Endothelial cell of umbilical vein (primary cell): ENCODE measurements around the gene ANKLE2. TPM values are rescaled to one million over a fixed set of nuclear protein-coding genes. Genes with fewer than 3 reads are reported as not detected.

Experiments
- BruUV-seq: library from RNA; stranded (reverse); fragments of 400-500 nt; replicated peaks from 2 replicates; lab custom pipeline; 2021; lab: Mats Ljungman, UMichigan
- CTCF ChIA-PET: fragments of 300-600, 350-600 bp; sonication (Branson Sonifier 250); formaldehyde crosslinking; loops from one replicate; lab custom pipeline; 2021; ENCODE audit warnings: antibody characterized with exemption, inconsistent platforms; lab: Charles Lee
- POLR2A ChIA-PET: fragments of 300-600, 350-600 bp; sonication (Branson Sonifier 250); formaldehyde crosslinking; loops from one replicate; lab custom pipeline; 2021; ENCODE audit warnings: antibody characterized with exemption, inconsistent platforms; lab: Charles Lee
- DNase-seq: peaks from one replicate; pipeline ENCODE4 v3.0.0-alpha.2; 2011; ENCODE audit warnings: low read depth, low spot score
- FAIRE-seq: peaks from 2 replicates; lab custom pipeline; 2011; peaks lifted over from hg19 to GRCh38; lab: Jason Lieb, UNC
- H2AFZ ChIP-seq: 2 replicates; pipeline ENCODE4 v1.6.0; 2012; ENCODE audit warnings: low read depth, low read length, control low read depth, inconsistent platforms
- H3K27ac ChIP-seq: 2 replicates; pipeline ENCODE4 v1.5.1; 2011; ENCODE audit warnings: low read depth, mild to moderate bottlenecking, control low read depth, low read length, moderate library complexity; ENCODE audit not compliant: insufficient read depth
- H3K27me3 ChIP-seq, 2 experiments: 2 replicates each; pipeline versions ENCODE4 v1.6.0 to v1.6.1; 2011; ENCODE audit warnings: low read length in 2 of 2, mixed read lengths in 1 of 2; ENCODE audit not compliant: control insufficient read depth in 2 of 2, insufficient read depth in 2 of 2
- H3K36me3 ChIP-seq, 2 experiments: 2 replicates in 1 of 2; 3 replicates in 1 of 2; pipeline ENCODE4 v1.5.1; 2011; ENCODE audit warnings: low read length in 2 of 2, mild to moderate bottlenecking in 1 of 2, moderate library complexity in 1 of 2; ENCODE audit not compliant: control insufficient read depth in 2 of 2, insufficient read depth in 2 of 2; ENCODE audit errors: extremely low read depth in 1 of 2
- H3K4me1 ChIP-seq: 3 replicates; pipeline ENCODE4 v1.5.1; 2011; ENCODE audit warnings: mild to moderate bottlenecking, low read length; ENCODE audit not compliant: control insufficient read depth, insufficient read depth; ENCODE audit errors: extremely low read depth
- H3K4me2 ChIP-seq: 2 replicates; pipeline ENCODE4 v1.6.1; 2011; ENCODE audit warnings: low read length, control low read depth, mixed read lengths; ENCODE audit not compliant: insufficient read depth
- H3K4me3 ChIP-seq, 3 experiments: fragments of 200-600 bp in 1 of 3; sonication (generic), shearing (Covaris generic) in 1 of 3; replicated peaks in 1 of 3; 2 replicates each; pipeline ENCODE4 v1.5.1; 2011 to 2016; ENCODE audit warnings: control low read depth in 3 of 3, low read length in 3 of 3, mild to moderate bottlenecking in 2 of 3, inconsistent platforms in 1 of 3, low read depth in 1 of 3, moderate library complexity in 1 of 3; ENCODE audit not compliant: insufficient read depth in 1 of 3
- H3K79me2 ChIP-seq: 2 replicates; pipeline ENCODE4 v1.6.0; 2012; ENCODE audit warnings: low read length, inconsistent platforms; ENCODE audit not compliant: control insufficient read depth, insufficient read depth
- H3K9ac ChIP-seq: replicated peaks from 2 replicates; pipeline ENCODE3; 2011; ENCODE audit warnings: low read length, control low read depth; ENCODE audit not compliant: insufficient read depth; ENCODE audit errors: extremely low read depth
- H3K9me1 ChIP-seq: replicated peaks from 3 replicates; pipeline ENCODE4 v1.6.0; 2011; ENCODE audit warnings: mild to moderate bottlenecking, low read length; ENCODE audit not compliant: control insufficient read depth, insufficient read depth; ENCODE audit errors: extremely low read depth
- H3K9me3 ChIP-seq: replicated peaks from 2 replicates; pipeline ENCODE4 v1.5.1; 2012; ENCODE audit warnings: low read length, inconsistent platforms; ENCODE audit not compliant: control insufficient read depth, insufficient read depth
- H4K20me1 ChIP-seq: replicated peaks from 2 replicates; pipeline ENCODE3; 2011; ENCODE audit warnings: mild to moderate bottlenecking, low read length; ENCODE audit not compliant: control insufficient read depth, insufficient read depth; ENCODE audit errors: extremely low read depth
- EZH2 ChIP-seq: IDR thresholded peaks from 2 replicates; pipeline ENCODE4 v1.6.1; 2012; ENCODE audit warnings: borderline replicate concordance, low read depth, mild to moderate bottlenecking, moderate library complexity, low read length, inconsistent platforms; ENCODE audit not compliant: severe bottlenecking
- FOS ChIP-seq: IDR thresholded peaks from 2 replicates; pipeline ENCODE4 v1.6.1; 2011; ENCODE audit warnings: mild to moderate bottlenecking, low read length, moderate library complexity, borderline replicate concordance; ENCODE audit not compliant: insufficient read depth
- GATA2 ChIP-seq: IDR thresholded peaks from 2 replicates; pipeline ENCODE4 v1.7.0; 2011; ENCODE audit warnings: low read depth, mild to moderate bottlenecking, moderate library complexity, mixed read lengths, low read length; ENCODE audit not compliant: insufficient read length, insufficient read depth
- JUN ChIP-seq: IDR thresholded peaks from 2 replicates; pipeline ENCODE4 v1.6.1; 2011; ENCODE audit warnings: borderline replicate concordance, low read depth; ENCODE audit not compliant: insufficient read length, insufficient read depth
- MYC ChIP-seq: IDR thresholded peaks from one replicate; pipeline ENCODE4 v1.6.1; 2011; ENCODE audit warnings: mild to moderate bottlenecking, low read depth, low read length
- POLR2A ChIP-seq: IDR thresholded peaks from 2 replicates; pipeline ENCODE4 v1.6.1; 2012; ENCODE audit warnings: low read depth, mild to moderate bottlenecking, control low read depth, low read length
- POLR2AphosphoS5 ChIP-seq: IDR thresholded peaks from 2 replicates; pipeline ENCODE4 v1.6.1; 2012; ENCODE audit warnings: low read depth, mild to moderate bottlenecking, control low read depth, low read length, moderate library complexity; ENCODE audit not compliant: insufficient read depth
- dilution Hi-C: fragments of 300-500 bp; cut with MboI; formaldehyde crosslinking; loops from one replicate; pipeline ENCODE4 v1.15.0; 2019; ENCODE audit warnings: low sequenced_read_pairs; ENCODE audit not compliant: extremely low pct_ligation_motif_present
- intact Hi-C: fragments of 100-400 bp; cut with micrococcal nuclease; formaldehyde crosslinking; loops from one replicate; pipeline ENCODE4 v1.10.0; 2022
- polyA plus RNA-seq, 4 experiments: library from polyadenylated mRNA; depleted of rRNA in 3 of 4; stranded (reverse) in 3 of 4; unstranded in 1 of 4; fragments of >200 nt; gene quantifications; 2 replicates each; pipeline versions ENCODE4 v1.2.1 to v1.2.3, GENCODE V29; 2011 to 2012; ENCODE audit warnings: missing spikeins in 1 of 4
- total RNA-seq: library from RNA; stranded (reverse); gene quantifications from 2 replicates; pipeline ENCODE4 v1.2.3, GENCODE V29; 2021
- TF ChIP-seq, protein P1 (sequence below): IDR thresholded peaks from 2 replicates; pipeline ENCODE4 v1.6.1; 2011; ENCODE audit not compliant: insufficient read depth, insufficient read length
- TF ChIP-seq, protein P2 (sequence below), 2 donors: IDR thresholded peaks; 1 replicate in 1 of 2; 2 replicates in 1 of 2; pipeline ENCODE4 v1.5.1; 2011; ENCODE audit warnings: low read length in 2 of 2, mild to moderate bottlenecking in 2 of 2, moderate library complexity in 2 of 2, control low read depth in 1 of 2, inconsistent platforms in 1 of 2, low read depth in 1 of 2; ENCODE audit not compliant: insufficient read depth in 1 of 2; ENCODE audit errors: extremely low read depth in 1 of 2

The ANKLE2 gene
- total and polyA plus RNA-seq, 2 donors (not counting 3 experiments of a cell fraction or from before 2014, with no cell fraction given), result 75.8 to 112 TPM

DNA sequence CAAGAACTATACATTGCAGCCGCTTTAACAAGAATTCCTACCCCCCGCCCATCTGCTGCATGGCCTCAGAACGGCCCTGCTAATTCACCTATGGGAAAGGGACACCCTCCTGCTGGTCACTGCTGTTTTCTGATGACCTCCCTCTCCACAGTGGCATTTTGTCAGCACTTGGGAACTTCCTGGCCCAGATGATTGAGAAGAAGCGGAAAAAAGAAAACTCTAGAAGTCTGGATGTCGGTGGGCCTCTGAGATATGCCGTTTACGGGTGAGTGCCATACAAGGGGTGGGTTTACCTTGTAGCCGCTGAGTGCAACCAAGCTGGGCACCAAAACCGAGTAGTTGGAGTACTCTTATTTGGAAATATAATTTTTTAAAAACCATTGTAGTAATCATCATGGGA, 71.5 kb downstream of the ANKLE2 start:
- Histone ChIP-seq H3K27me3 (no peaks in the 10 kb centered on the region), H3K36me3 (no peaks in the 10 kb centered on the region), H3K4me1 (no peaks in the 10 kb centered on the region), H3K4me2 (no peak overlapping the region), H3K4me3 (no peak overlapping the region), H4K20me1 (no peaks in the 10 kb centered on the region), H3K9me3 (no peaks in the 10 kb centered on the region), H3K27ac (no peak overlapping the region), H2AFZ (no peak overlapping the region), H3K9me1 (no peaks in the 10 kb centered on the region), H3K79me2 (peaks cover 15% of the 10 kb centered on the region), H3K9ac (no peak overlapping the region)
- no TSS peak for BruUV-seq
- ChIA-PET POLR2A (no interaction called here), CTCF (no interaction called here)
- DNase-seq (no peak), FAIRE-seq (no peak)
- dilution Hi-C loops (no loop called here), intact Hi-C loops (no loop called here)
- no peak for TF ChIP-seq JUN
- no peak for TF ChIP-seq EZH2
- TF ChIP-seq MYC, result no peak
- TF ChIP-seq, protein P1, sequence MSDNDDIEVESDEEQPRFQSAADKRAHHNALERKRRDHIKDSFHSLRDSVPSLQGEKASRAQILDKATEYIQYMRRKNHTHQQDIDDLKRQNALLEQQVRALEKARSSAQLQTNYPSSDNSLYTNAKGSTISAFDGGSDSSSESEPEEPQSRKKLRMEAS, result no peak

DNA sequence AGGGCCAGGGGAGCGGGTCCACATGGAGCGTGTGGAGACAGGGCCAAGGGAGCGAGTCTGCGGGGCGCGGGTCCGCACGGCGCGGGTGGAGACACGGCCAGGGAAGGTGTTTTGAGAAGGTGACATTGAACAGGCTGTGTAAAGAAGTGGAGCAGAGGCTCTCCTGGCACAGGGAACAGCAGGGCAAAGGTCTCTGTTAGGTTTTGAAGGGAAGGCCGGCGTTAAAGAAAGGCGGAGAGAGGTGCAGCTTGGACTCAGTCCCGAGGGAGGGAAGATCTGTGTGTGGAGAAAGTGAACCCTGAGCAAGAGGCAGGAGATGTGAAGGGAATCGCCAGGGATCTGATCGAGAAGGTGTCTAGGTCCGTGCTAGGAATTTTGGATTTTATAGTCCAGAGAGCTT, 72.4 kb downstream of the ANKLE2 start:
- POLR2A ChIA-PET, result no interaction called here
- TF ChIP-seq, protein P2, sequence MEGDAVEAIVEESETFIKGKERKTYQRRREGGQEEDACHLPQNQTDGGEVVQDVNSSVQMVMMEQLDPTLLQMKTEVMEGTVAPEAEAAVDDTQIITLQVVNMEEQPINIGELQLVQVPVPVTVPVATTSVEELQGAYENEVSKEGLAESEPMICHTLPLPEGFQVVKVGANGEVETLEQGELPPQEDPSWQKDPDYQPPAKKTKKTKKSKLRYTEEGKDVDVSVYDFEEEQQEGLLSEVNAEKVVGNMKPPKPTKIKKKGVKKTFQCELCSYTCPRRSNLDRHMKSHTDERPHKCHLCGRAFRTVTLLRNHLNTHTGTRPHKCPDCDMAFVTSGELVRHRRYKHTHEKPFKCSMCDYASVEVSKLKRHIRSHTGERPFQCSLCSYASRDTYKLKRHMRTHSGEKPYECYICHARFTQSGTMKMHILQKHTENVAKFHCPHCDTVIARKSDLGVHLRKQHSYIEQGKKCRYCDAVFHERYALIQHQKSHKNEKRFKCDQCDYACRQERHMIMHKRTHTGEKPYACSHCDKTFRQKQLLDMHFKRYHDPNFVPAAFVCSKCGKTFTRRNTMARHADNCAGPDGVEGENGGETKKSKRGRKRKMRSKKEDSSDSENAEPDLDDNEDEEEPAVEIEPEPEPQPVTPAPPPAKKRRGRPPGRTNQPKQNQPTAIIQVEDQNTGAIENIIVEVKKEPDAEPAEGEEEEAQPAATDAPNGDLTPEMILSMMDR (IDR thresholded peaks at IDR 0.05; ENCODE audit: extremely low read depth in 1 of 2, insufficient read depth in 1 of 2, low read depth in 1 of 2, low read length in 2 of 2), result no peak
- TF ChIP-seq, protein P1, result no peak
- TF ChIP-seq EZH2 (no peak), JUN (no peak), MYC (no peak), POLR2A (no peak), FOS (no peak), POLR2AphosphoS5 (no peak), GATA2 (no peak)
- peaks cover 17% of the 10 kb centered on the region for H3K79me2 ChIP-seq
- BruUV-seq, result no TSS peak
- no peaks in the 10 kb centered on the region for H4K20me1 ChIP-seq
- no peak overlapping the region for H3K27ac ChIP-seq
- no peaks in the 10 kb centered on the region for H3K9me1 ChIP-seq
- dilution Hi-C loops (no loop called here), intact Hi-C loops (no loop called here)
- H3K9me3 ChIP-seq, result no peaks in the 10 kb centered on the region
- no peaks in the 10 kb centered on the region for H3K36me3 ChIP-seq
- CTCF ChIA-PET, result no interaction called here
- H3K4me2 ChIP-seq, result no peak overlapping the region
- DNase-seq (no peak), FAIRE-seq (no peak)
- no peaks in the 10 kb centered on the region for H3K27me3 ChIP-seq
- H2AFZ ChIP-seq, result no peak overlapping the region
- H3K9ac ChIP-seq, result no peak overlapping the region
- H3K4me1 ChIP-seq, result no peaks in the 10 kb centered on the region
- H3K4me3 ChIP-seq, result no peak overlapping the region
